SJSA1 (cell line): ENCODE results near the gene TJP1. TPM values are rescaled to one million over a fixed set of nuclear protein-coding genes. Genes with fewer than 3 reads are reported as not detected.
"Not testable (repeated sequence)": the region's sequence is repeated elsewhere in the genome, so short reads cannot be mapped to it uniquely, and the experiment has no call there.

Source experiments
- DNase-seq, 2 experiments: peaks; one replicate each; pipeline ENCODE4 v3.0.0-alpha.2; 2015 to 2020; ENCODE audit warnings: low spot score in 2 of 2, low read depth in 1 of 2
- H3K27ac ChIP-seq: fragments of 250-450 bp; sonication (Bioruptor Pico); 2 replicates; pipeline ENCODE4 v1.5.1; 2020; ENCODE audit warnings: mild to moderate bottlenecking, moderate library complexity
- H3K27me3 ChIP-seq: fragments of 250-450 bp; sonication (Bioruptor Pico); replicated peaks from 2 replicates; pipeline ENCODE4 v1.5.1; 2020; ENCODE audit warnings: mild to moderate bottlenecking, moderate library complexity
- H3K36me3 ChIP-seq: fragments of 250-450 bp; sonication (Bioruptor Pico); 2 replicates; pipeline ENCODE4 v1.5.1; 2020; ENCODE audit warnings: mild to moderate bottlenecking
- H3K4me1 ChIP-seq: fragments of 250-450 bp; sonication (Bioruptor Pico); replicated peaks from 2 replicates; pipeline ENCODE4 v1.6.1; 2021; ENCODE audit warnings: mild to moderate bottlenecking
- H3K4me3 ChIP-seq: fragments of 250-450 bp; sonication (Bioruptor Pico); 2 replicates; pipeline ENCODE4 v1.5.1; 2020; ENCODE audit warnings: mild to moderate bottlenecking
- H3K9me3 ChIP-seq: fragments of 250-450 bp; sonication (Bioruptor Pico); replicated peaks from 2 replicates; pipeline ENCODE4 v1.5.1; 2020; ENCODE audit warnings: mild to moderate bottlenecking
- total RNA-seq: library from RNA; depleted of rRNA; stranded (reverse); fragments of >200 nt; shearing (Covaris generic); gene quantifications from 2 replicates; pipeline ENCODE4 v1.2.3, GENCODE V29; 2014

The TJP1 gene
- total RNA-seq, 1 experiment from 2014 or later: 70.1 TPM

DNA sequence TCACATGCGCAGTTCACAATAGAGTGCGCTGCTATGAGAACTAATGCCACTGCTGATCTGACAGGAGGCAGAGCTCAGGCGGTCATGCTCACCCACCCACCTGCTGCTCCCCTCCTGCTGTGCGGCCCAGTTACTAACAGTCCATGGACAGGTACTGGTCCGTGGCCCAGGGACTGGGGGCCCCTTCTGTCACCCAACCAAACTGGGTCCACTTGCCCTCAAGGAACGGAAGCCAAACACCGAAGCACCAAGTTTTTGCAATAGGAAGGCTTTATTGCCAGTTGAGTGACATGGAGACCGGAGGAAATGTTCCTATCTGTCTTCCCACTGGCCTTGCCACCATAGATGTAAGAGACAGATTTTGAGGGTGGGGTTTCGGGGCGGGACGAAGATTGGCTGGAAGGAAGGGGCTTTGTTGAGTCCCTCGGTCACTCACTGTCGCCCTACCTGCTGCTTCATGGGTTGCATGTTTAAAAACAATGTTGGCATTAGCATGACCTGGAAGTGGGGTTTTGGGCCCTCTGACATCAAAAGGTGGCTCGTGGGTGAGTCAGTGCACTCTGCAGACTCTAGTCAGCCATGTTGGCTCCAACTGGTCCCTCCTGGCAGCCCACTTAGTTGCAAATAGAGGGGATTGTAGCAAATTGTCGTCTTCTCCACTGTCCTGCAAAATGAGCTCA, 141.0 kb downstream of the TJP1 start:
- no peak overlapping the region for H3K27ac ChIP-seq
- no peaks in the 10 kb centered on the region for H3K27me3 ChIP-seq
- no peaks in the 10 kb centered on the region for H3K36me3 ChIP-seq
- no peak for DNase-seq
- no peaks in the 10 kb centered on the region for H3K9me3 ChIP-seq
- peaks cover 30% of the 10 kb centered on the region for H3K4me1 ChIP-seq
- H3K4me3 ChIP-seq: no peak overlapping the region

- Histone ChIP-seq H3K36me3 (no peaks in the 10 kb centered on the region), H3K27me3 (no peaks in the 10 kb centered on the region), H3K27ac (no peak overlapping the region), H3K9me3 (no peaks in the 10 kb centered on the region), H3K4me1 (peaks cover 23% of the 10 kb centered on the region), H3K4me3 (no peak overlapping the region)
- DNase-seq: no peak
These were observed 141.7 kb downstream of the TJP1 start for GRCh38 chr15:29680465-29681165.

- H3K27me3 ChIP-seq: no peaks in the 10 kb centered on the region
- peaks cover 31% of the 10 kb centered on the region for H3K4me1 ChIP-seq
- H3K4me3 ChIP-seq: no peak overlapping the region
- H3K27ac ChIP-seq: no peak overlapping the region
- no peak for DNase-seq
- no peaks in the 10 kb centered on the region for H3K36me3 ChIP-seq
- no peaks in the 10 kb centered on the region for H3K9me3 ChIP-seq
These were observed 143.7 kb downstream of the TJP1 start for GRCh38 chr15:29678504-29679034.

DNA sequence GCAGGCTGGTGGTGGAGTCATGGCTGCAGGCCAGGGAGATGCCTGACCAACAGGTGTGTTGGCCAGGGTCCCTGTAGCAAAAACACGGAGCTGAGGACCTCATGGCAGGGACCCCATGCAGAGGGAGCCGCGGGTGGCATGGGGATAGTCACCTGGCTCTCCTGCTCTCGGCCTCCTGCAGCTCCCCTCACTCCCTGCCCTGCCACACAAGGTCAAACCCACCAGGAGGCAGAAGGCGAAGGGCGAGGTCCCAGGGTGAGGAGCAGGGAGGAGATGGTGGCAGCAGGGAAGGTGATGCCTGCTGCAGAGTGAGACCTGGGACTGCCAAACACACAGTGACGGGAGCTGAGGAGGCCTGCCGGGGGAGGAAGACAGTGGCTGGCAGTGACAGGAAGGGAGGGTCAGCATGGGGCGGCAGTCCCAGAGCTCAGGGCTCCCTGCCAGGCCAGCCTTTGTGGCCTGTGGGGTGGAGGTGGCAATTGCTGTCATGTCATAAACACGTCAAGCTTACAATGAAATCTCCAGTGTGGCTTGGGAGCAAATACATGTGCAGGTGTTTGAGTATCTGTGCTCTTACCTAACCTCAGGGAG, 144.3 kb downstream of the TJP1 start:
- Histone ChIP-seq H3K27me3 (no peaks in the 10 kb centered on the region), H3K9me3 (no peaks in the 10 kb centered on the region), H3K27ac (no peak overlapping the region), H3K4me3 (no peak overlapping the region), H3K4me1 (peaks cover 33% of the 10 kb centered on the region), H3K36me3 (no peaks in the 10 kb centered on the region)
- no peak for DNase-seq

DNA sequence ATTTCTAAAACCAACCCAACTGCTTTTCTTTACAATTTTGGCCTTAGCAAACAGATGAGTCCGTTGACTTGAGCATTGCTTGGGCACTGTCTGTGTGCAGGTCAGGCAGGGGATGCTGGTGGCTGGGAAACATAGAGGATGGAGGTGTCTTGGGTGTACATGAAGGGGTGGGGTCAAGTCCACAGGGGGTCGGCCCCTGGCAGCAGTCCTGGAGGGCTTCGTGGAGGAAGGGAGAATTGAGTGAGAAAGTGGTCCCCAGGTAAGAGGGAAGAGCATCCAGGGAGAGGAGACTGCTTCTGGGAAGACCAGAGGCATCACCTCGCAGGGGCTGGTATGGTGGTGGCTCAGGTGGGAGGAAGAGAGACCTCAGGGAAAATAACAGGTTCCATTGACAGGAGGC, 144.8 kb downstream of the TJP1 start:
- no peak for DNase-seq
- Histone ChIP-seq H3K27me3 (no peaks in the 10 kb centered on the region), H3K36me3 (no peaks in the 10 kb centered on the region), H3K4me3 (no peak overlapping the region), H3K4me1 (peaks cover 30% of the 10 kb centered on the region), H3K27ac (no peak overlapping the region), H3K9me3 (no peaks in the 10 kb centered on the region)

- Histone ChIP-seq H3K36me3 (no peaks in the 10 kb centered on the region), H3K9me3 (no peaks in the 10 kb centered on the region), H3K27me3 (no peaks in the 10 kb centered on the region), H3K27ac (no peak overlapping the region), H3K4me3 (no peak overlapping the region), H3K4me1 (peaks cover 32% of the 10 kb centered on the region)
- DNase-seq: no peak
These were observed 145.3 kb downstream of the TJP1 start for GRCh38 chr15:29676961-29677402.

- DNase-seq, H3K9me3 ChIP-seq, H3K27ac ChIP-seq, H3K27me3 ChIP-seq, H3K4me3 ChIP-seq, H3K36me3 ChIP-seq: not testable (repeated sequence)
- peaks cover 38% of the 10 kb centered on the region for H3K4me1 ChIP-seq
These were observed 145.8 kb downstream of the TJP1 start for GRCh38 chr15:29676374-29676960.

DNA sequence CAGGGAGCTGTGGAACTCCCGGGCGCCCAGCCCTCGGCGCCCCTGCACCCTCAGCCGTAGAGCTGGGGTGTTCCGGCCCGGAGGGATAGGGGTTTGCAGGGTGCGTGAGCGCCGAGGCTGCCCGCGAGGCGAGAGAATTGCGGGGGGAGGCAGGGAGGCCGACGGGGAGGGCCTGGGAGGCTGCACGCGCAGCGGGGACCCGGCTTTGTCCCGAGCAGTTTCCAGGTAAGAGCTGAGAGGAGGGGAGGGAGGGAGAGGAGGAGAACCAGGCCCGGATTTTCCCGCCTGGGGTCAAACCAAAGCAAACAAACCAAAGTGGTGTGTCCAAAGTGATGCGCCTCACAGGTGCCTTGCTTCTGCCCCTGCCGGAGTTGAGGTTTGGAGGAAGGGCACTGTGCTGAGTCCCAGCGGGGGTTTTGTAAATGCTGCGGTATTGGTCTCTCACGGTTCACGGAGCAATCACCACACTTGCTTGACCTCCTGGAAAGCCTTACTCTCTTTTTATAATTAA, 146.4 kb downstream of the TJP1 start:
- DNase-seq: no peak
- peaks cover 44% of the 10 kb centered on the region for H3K4me1 ChIP-seq
- no peaks in the 10 kb centered on the region for H3K9me3 ChIP-seq
- no peak overlapping the region for H3K4me3 ChIP-seq
- H3K36me3 ChIP-seq: no peaks in the 10 kb centered on the region
- H3K27ac ChIP-seq: no peak overlapping the region
- no peaks in the 10 kb centered on the region for H3K27me3 ChIP-seq

GRCh38 chr15:29674661-29675533, 147.4 kb downstream of the TJP1 start:
- Histone ChIP-seq H3K4me1 (peaks cover 53% of the 10 kb centered on the region), H3K4me3 (peak overlapping the region; percentile 44), H3K27me3 (no peaks in the 10 kb centered on the region), H3K9me3 (no peaks in the 10 kb centered on the region), H3K27ac (peak overlapping the region; percentile 36; the same call in 1 of the 2 replicates), H3K36me3 (no peaks in the 10 kb centered on the region)
- peak in 1 of 2 experiments; percentile 74 for DNase-seq

DNA sequence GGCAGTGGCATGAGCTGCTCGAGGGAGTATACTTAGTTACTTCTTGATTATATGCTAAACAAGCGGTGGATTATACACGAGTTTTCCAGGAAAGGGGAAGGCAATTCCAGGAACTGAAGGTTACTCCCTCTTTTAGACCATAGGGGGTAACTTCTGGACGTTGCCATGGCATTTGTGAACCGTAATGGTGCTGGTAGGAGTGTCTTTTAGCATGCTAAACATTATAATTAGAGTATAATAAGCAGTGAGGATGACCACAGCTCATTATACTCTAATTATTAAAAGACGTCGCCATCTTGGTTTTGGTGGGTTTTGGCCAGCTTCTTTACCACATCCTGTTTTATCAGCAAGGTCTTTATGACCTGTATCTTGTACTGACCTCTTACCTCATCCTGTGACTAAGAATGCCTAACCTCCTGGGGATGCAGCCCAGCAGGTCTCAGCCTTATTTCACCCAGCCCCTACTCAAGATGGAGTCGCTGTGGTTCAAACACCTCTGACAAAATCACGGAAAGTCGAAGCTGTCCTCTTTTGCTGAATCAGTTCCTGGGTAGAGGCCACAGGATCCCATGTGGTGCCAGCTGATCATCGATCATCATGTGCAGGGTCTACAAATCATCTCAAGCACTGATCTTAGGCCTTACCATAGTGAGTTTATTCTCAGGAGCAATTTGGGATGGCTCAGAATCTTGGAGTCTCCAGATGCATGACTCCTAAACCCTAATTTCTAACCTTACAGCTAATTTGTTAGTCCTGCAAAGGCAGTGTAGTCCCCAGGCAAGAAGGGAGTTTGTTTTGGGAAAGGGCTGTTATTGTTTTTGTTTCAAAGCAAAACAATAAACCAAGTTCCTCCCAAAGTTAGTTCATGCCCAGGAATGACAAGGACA, 149.1 kb downstream of the TJP1 start:
- Histone ChIP-seq H3K4me3 (no peak overlapping the region), H3K9me3 (no peaks in the 10 kb centered on the region), H3K27me3 (no peaks in the 10 kb centered on the region), H3K36me3 (no peaks in the 10 kb centered on the region), H3K4me1 (peaks cover 67% of the 10 kb centered on the region), H3K27ac (no peak overlapping the region)
- DNase-seq: peak in 1 of 2 experiments; percentile 5

DNA sequence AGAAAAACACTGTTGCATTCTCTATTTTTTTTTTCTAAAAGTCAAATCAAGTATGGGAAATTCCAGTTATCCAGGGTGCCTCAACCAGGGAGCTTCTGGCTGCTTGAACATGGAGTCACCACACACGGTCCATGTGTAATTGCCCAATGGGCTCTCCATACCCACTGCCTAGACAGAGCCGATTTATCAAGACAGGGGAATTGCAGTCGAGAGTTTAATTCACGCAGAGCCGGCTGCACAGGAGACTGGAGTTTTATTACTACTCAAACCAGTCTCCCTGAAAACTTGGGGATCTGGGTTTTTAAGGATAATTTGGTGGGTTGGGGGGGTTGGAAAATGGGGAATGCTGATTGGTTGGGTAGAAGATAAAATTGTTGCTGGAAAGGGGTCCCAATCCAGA, 149.8 kb downstream of the TJP1 start:
- Histone ChIP-seq H3K9me3 (no peaks in the 10 kb centered on the region), H3K4me3 (no peak overlapping the region), H3K27me3 (no peaks in the 10 kb centered on the region), H3K36me3 (no peaks in the 10 kb centered on the region), H3K4me1 (peaks cover 67% of the 10 kb centered on the region), H3K27ac (peak overlapping the region; percentile 89; the same call in 1 of the 2 replicates)
- peak in 1 of 2 experiments; percentile 13 for DNase-seq

DNA sequence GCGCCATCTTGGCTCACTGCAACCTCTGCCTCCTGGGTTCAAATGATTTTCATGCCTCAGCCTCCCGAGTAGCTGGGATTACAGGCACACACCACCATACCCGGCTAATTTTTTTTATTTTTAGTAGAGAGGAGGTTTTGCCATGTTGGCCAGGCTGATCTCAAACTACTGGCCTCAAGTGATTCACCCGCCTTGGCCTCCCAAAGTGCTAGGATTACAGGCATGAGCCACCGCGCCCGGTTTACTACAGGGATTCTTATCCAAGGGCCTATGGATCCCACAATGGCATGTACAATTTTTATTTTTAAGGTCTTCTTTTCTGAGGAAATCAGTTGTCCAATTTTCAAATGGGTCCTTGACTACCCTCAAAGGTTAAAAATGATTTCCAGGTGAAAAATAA, 150.2 kb downstream of the TJP1 start:
- peak in 1 of 2 experiments; percentile 44 for DNase-seq
- peak overlapping the region; percentile 89 for H3K27ac ChIP-seq
- H3K36me3 ChIP-seq: not testable (repeated sequence)

More for the DNA sequence above, 150.2 kb downstream of the TJP1 start:
- H3K4me3 ChIP-seq, H3K9me3 ChIP-seq, H3K27me3 ChIP-seq: not testable (repeated sequence)
- H3K4me1 ChIP-seq: peaks cover 63% of the 10 kb centered on the region
